ENCODE results near the gene SNAI3.
A peak's percentile ranks its signal among the peaks of the same experiment; 100 is the strongest.

The SNAI3 gene

GRCh38 chr16:88686439-88687253 lies at the start of gene SNAI3:
SNAI3 (minus strand) TSS chr16:88686507; CDS start chr16:88686406, 101 bp downstream.
- ATAC-seq = peak; percentile 77 to 78

GRCh38 chr16:88736088-88736487 lies 49.8 kb upstream of the SNAI3 start:
- ATAC-seq = no peak

DNA sequence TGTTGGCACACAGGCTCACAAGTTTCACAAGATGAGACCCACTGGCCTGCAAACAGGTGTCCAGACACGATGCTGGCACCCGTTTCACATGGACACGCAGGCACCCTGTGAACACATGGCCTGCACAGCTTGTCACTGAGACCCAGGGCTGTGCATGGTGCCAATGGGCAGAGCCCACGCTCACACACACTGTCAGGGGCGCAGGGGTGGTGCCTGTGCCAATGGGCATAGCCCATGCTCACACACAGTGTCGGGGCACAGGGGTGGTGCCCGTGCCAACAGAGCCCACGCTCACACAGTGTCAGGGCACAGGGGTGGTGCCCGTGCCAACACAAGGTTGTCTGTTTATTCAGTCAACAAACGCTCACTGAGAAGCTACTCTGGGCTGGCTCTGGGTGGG lies 49.3 kb upstream of the SNAI3 start:
- ATAC-seq = no peak

GRCh38 chr16:88735121-88735520 lies 48.8 kb upstream of the SNAI3 start:
- ATAC-seq = no peak

DNA sequence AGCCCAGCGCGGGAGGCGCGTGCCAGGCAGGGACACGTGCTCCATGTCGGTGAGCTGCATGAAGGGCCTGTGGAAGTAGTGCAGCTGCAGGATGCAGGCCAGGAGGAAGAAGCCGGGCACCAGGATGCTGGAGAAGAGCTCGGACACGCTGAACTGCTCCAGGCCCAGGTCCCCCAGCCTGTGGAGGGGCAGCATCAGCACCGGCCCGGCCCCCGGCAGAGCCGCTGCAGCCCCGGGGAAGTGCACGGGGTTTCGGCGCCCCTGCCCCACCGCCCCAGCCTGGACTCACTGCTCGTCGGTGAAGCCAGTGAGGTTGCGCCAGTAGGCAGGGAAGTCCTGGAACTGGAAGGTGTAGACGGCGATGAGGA lies 48.0 kb upstream of the SNAI3 start:
- ATAC-seq = no peak

GRCh38 chr16:88733630-88734360 lies 47.5 kb upstream of the SNAI3 start:
- no peak for ATAC-seq

DNA sequence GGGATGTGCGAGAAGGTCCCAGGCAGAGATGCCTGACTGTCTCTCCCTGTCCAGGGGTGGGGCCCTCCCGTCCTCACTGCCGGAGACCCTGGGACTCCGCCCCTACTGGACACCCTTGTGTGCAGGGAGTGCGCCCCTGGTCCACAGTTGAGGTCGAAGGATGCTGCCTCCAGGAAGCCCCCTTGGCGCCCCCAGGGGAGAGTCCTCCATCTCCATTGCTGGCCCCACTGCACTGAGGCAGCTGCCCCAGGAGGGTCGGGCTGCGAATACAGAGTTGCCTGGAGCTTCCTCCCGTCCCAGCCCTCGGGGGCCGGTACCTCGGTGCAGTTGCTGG lies 46.6 kb upstream of the SNAI3 start:
- no peak for ATAC-seq

GRCh38 chr16:88732172-88732960 lies 46.1 kb upstream of the SNAI3 start:
- no peak for ATAC-seq

DNA sequence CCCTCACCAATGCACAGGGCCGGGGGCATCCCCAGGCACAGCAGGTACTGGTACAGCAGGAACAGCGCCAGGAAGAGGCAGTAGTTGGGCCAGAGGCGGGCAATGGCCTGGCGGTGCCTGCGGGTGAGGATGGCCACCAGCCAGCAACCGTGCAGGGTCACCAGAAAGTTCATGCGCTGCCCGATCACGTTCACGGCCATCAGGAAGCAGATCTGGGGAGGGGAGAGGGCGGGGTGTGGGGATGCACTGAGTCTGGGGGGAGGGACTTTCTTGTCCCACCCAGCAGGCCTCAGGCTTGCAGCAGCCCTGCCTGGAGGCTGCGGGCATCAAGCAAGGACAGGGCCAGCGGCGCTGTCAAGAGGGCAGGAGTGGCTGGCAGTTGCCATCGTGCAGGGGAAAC lies 45.4 kb upstream of the SNAI3 start:
- no peak for ATAC-seq

DNA sequence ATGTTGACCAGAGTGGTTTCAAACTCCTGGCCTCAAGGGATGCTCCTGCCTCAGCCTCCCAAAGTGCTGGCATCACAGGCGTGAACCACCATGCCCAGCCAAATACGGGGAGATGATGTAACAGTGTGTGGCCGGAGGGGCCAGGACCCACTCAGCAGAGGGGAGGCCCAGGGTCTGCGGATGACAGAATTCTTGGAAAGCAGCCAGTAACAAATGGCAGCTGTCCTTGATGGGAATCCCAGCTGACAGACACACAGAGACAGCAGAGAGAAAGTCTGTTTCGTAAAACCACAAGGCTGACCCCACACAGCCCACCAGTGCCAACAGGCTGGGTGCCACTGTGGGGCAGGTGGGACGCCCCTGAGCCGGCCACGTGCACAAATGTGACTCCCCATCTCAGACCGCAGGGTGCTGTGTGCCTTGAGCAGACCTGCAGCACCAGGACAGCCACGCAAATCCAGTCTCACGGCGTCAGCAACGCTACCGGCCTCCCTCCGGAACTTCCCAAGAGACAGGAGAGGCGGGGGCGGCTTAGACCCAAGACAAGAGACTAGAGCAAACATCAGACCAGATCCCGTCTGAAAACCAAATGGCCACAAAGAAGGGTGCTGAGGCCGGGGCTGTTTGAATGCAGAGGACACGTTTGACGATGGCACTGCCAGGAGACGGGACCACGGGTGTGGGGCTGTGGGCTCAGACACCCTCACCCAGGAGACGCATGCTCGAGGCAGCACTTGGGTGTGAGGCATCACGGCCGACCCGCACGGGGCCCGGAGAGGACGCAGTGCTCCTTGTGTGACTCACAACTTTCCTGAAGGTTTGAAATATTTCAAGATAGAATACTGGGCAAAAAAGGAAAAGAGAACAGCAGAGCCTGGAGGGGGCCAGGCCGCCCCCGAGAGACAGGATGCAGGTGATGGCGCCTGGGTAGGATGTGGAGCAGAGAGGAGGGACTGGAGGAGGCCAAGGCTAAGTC lies 44.6 kb upstream of the SNAI3 start:
- no peak for ATAC-seq

GRCh38 chr16:88727871-88728270 lies 41.6 kb upstream of the SNAI3 start:
- ATAC-seq = no peak

- ATAC-seq = no peak
Measured at GRCh38 chr16:88726981-88727380, 40.7 kb upstream of the SNAI3 start.

DNA sequence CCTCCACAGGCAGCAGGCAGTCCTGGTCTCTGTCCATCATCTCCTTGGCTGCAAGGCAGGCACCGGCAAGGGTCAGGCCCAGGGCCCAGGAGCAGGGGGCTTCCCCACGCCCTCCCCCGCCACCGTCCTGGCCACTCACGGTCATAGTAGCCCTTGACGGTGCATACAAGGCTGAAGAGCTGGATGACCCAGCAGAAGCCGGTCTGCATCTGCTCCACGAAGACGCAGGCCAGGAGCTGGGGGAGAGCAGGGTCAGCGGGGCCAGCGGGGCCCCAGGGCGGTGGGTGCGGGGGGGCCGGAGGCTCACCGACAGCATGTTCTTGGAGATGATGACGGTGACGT lies 40.1 kb upstream of the SNAI3 start:
- no peak for ATAC-seq

DNA sequence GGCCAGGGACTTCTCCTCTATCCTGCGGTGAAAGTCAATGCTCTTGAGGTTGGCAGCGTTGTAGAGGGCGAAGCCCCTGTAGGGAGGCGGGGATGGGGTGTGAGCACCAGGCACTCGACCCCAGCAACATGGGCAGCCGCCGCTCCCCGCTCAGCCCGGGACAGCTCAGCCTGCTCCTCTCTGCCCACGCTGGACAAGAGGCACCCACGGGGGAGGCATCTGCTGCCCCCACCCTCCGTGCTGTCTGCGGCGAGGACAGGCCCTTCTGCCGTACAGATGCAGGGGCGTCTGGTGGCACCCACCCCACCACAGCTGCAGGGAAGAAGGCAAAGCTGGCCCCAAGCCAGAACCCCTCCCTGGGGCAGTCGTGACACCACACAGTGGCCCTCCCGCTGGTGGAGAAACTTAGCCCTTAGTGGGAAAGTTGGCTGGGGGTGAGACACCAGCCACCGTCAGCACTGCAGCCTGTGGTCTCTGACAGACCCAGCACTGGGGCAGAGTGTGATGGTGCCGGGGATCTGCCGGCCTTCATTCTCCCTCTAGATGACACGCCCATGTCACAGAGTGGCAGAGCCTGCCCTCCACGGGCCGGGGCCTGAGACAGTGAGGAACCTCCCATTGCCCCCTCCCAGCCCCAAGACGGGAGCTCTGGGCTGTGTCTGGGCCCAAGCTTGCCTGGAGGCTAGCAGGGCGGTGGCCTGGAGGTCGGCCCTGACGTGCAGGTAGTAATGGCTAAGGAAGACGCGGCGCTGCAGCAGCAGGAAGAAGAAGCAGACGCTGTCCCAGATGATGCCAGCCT lies 39.5 kb upstream of the SNAI3 start:
- no peak for ATAC-seq

GRCh38 chr16:88724855-88725555 lies 38.7 kb upstream of the SNAI3 start:
- no peak for ATAC-seq

- no peak for ATAC-seq
Measured at GRCh38 chr16:88723911-88724310, 37.6 kb upstream of the SNAI3 start.

GRCh38 chr16:88723507-88723887 lies 37.2 kb upstream of the SNAI3 start:
- ATAC-seq = no peak

- ATAC-seq = no peak
Measured at GRCh38 chr16:88722784-88723506, 36.6 kb upstream of the SNAI3 start.

DNA sequence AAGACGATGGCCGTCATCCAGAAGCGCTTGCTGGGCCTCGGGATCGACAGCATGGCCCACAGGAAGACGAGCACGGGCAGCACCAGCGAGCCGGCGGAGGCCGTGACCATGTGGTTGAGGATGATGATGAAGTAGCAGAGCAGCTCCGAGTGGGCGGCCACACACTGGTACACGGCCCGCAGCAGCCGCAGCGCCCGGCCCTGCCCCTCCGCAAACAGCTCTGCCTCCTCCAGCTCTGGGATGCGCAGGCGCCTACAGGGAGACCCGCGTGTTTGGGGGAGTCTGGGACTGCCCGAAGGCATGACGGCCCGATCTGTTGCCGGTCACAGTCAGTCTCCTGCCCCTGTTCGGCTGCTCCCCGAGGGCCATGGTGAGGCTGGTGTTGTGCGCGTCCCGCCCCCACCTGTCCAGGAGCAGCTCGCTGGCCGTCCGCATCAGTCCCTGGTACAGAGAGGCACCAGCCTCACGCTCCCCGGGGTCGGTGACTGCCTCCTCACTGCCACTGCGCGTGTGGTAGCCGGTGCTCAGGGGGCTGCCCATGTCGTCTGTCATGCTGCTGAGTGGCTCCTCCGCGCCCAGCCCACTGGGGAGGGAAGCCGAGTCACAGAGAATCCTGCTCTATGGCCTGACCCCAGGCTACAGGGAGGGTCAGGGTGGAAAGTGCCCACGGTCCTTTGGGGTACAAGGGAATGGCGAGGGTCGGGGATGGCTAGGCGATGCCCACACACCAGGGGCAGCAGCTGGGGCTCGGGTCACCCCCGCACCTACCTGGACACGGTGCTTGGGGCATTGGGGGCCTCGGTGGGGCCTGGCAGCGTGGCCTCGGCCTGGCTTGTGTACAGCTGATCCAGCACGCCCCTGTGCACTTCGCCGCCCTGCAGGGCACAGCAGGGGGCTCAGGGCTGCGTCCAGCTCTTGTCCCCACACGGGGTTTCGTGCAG lies 35.8 kb upstream of the SNAI3 start:
- no peak for ATAC-seq

Measured in activated CD4-positive, CD25-positive, alpha-beta regulatory T cell treated with anti-CD3 and anti-CD28 coated beads, Interleukin-2, amount 50 U/mL, for 24 hours (primary cell).